Cardiac muscle cell (in vitro differentiated cells and primary cell): ENCODE data around the gene ZBTB7B. TPM values are rescaled to one million over a fixed set of nuclear protein-coding genes. Genes with fewer than 3 reads are reported as not detected.

Source experiments
- DNase-seq, 2 donors: peaks; one replicate each; pipeline versions ENCODE4 v3.0.0 to v3.0.0-alpha.2; 2010 to 2017; ENCODE audit warnings: low read depth in 1 of 2, low spot score in 1 of 2
- H3K27ac ChIP-seq: fragments of 200-600 bp; sonication (generic); 2 replicates; pipeline ENCODE4 v1.5.1; 2016
- H3K27me3 ChIP-seq: fragments of 200-600 bp; sonication (generic); 2 replicates; pipeline ENCODE4 v1.6.0; 2016; ENCODE audit warnings: control low read depth
- H3K36me3 ChIP-seq: fragments of 200-600 bp; sonication (generic); 2 replicates; pipeline ENCODE4 v1.5.1; 2016; ENCODE audit warnings: control low read depth
- H3K4me1 ChIP-seq: fragments of 200-600 bp; sonication (generic); 2 replicates; pipeline ENCODE4 v1.8.1; 2017; ENCODE audit warnings: low read depth, mild to moderate bottlenecking, mixed run types
- H3K4me3 ChIP-seq: fragments of 200-600 bp; sonication (generic); 2 replicates; pipeline ENCODE4 v1.5.1; 2016; ENCODE audit warnings: mild to moderate bottlenecking
- H3K9me3 ChIP-seq: fragments of 200-600 bp; sonication (generic); 2 replicates; pipeline ENCODE4 v1.5.1; 2017; ENCODE audit warnings: low read depth, mild to moderate bottlenecking, control low read depth
- CTCF ChIP-seq: IDR thresholded peaks from 2 replicates; pipeline ENCODE4 v1.5.1; 2012; ENCODE audit warnings: low read depth, mild to moderate bottlenecking, low read length
- polyA plus RNA-seq: library from polyadenylated mRNA; unstranded; fragments of >200 nt; fragmentation: Nextera tagmentation; extraction: Ambion mirVana; gene quantifications from 2 replicates; pipeline ENCODE4 v1.2.1, GENCODE V29; 2016
- total RNA-seq: library from RNA; depleted of rRNA; stranded (reverse); fragments of >200 nt; gene quantifications from 2 replicates; pipeline ENCODE4 v1.2.3, GENCODE V29; 2016

ZBTB7B gene
- total and polyA plus RNA-seq, 2 experiments from 2014 or later: 4.7 to 25.6 TPM

- Histone ChIP-seq H3K4me3 (peak overlapping the region; percentile 47), H3K36me3 (no peaks in the 10 kb centered on the region), H3K27ac (peak overlapping the region; percentile 94), H3K4me1 (peaks cover 50% of the 10 kb centered on the region), H3K9me3 (no peaks in the 10 kb centered on the region), H3K27me3 (no peaks in the 10 kb centered on the region)
- TF ChIP-seq CTCF: no peak
- DNase-seq: no peak
These were observed 46.1 kb upstream of the ZBTB7B start for GRCh38 chr1:154956544-154956941.

- Histone ChIP-seq H3K4me1 (peaks cover 43% of the 10 kb centered on the region), H3K27ac (peak overlapping the region; percentile 94)
- TF ChIP-seq CTCF: no peak
These were observed 45.4 kb upstream of the ZBTB7B start for GRCh38 chr1:154957091-154957657.

GRCh38 chr1:154958036-154958435 is 44.6 kb upstream of the ZBTB7B start:
- Histone ChIP-seq H3K27me3 (no peaks in the 10 kb centered on the region), H3K4me1 (peaks cover 40% of the 10 kb centered on the region), H3K4me3 (no peak overlapping the region), H3K9me3 (no peaks in the 10 kb centered on the region), H3K36me3 (no peaks in the 10 kb centered on the region), H3K27ac (no peak overlapping the region)
- no peak for TF ChIP-seq CTCF
- no peak for DNase-seq

More at GRCh38 chr1:154957091-154957657, 45.4 kb upstream of the ZBTB7B start:
- H3K4me3 ChIP-seq: no peak overlapping the region
- DNase-seq: no peak
- H3K27me3 ChIP-seq: no peaks in the 10 kb centered on the region
- H3K9me3 ChIP-seq: no peaks in the 10 kb centered on the region
- H3K36me3 ChIP-seq: no peaks in the 10 kb centered on the region

- no peaks in the 10 kb centered on the region for H3K36me3 ChIP-seq
- peaks cover 32% of the 10 kb centered on the region for H3K4me1 ChIP-seq
- no peak for TF ChIP-seq CTCF
- H3K9me3 ChIP-seq: no peaks in the 10 kb centered on the region
- no peak overlapping the region for H3K4me3 ChIP-seq
- DNase-seq: no peak
- H3K27me3 ChIP-seq: no peaks in the 10 kb centered on the region
- no peak overlapping the region for H3K27ac ChIP-seq
These were observed 43.7 kb upstream of the ZBTB7B start for GRCh38 chr1:154958681-154959425.

GRCh38 chr1:154959426-154959780 is 43.2 kb upstream of the ZBTB7B start:
- Histone ChIP-seq H3K36me3 (no peaks in the 10 kb centered on the region), H3K9me3 (no peaks in the 10 kb centered on the region), H3K4me3 (no peak overlapping the region), H3K27ac (no peak overlapping the region), H3K27me3 (no peaks in the 10 kb centered on the region), H3K4me1 (peaks cover 26% of the 10 kb centered on the region)
- no peak for DNase-seq
- TF ChIP-seq CTCF: no peak
